PFSK-1 (cell line): Measurements from ENCODE around the gene SLC39A10.

Source experiments
- FOXP2 ChIP-seq: optimal IDR thresholded peaks from 2 replicates; pipeline ENCODE3; 2011; ENCODE audit warnings: borderline replicate concordance, control low read depth, inconsistent platforms; ENCODE audit not compliant: insufficient read depth; ENCODE audit errors: extremely low read length, extremely low read depth
- POLR2AphosphoS5 ChIP-seq: IDR thresholded peaks from 2 replicates; pipeline ENCODE4 v1.6.1; 2012; ENCODE audit warnings: low read depth, mild to moderate bottlenecking, control low read depth, low read length, moderate library complexity
- SIN3A ChIP-seq: IDR thresholded peaks from 2 replicates; pipeline ENCODE4 v1.6.1; 2012; ENCODE audit warnings: mild to moderate bottlenecking, low read length, moderate library complexity, borderline replicate concordance; ENCODE audit not compliant: insufficient read depth
- TAF1 ChIP-seq: IDR thresholded peaks from 2 replicates; pipeline ENCODE4 v1.6.1; 2012; ENCODE audit warnings: low read length, control low read depth, borderline replicate concordance; ENCODE audit not compliant: insufficient read depth
- TF ChIP-seq, protein P1 (sequence below), 2 experiments: IDR thresholded peaks; 2 replicates each; pipeline versions ENCODE4 v1.6.1 to v1.8.0; 2011 to 2012; ENCODE audit warnings: low read depth in 2 of 2, low read length in 2 of 2, control low read depth in 1 of 2, inconsistent platforms in 1 of 2, mild to moderate bottlenecking in 1 of 2, moderate library complexity in 1 of 2; ENCODE audit not compliant: insufficient read depth in 1 of 2

DNA sequence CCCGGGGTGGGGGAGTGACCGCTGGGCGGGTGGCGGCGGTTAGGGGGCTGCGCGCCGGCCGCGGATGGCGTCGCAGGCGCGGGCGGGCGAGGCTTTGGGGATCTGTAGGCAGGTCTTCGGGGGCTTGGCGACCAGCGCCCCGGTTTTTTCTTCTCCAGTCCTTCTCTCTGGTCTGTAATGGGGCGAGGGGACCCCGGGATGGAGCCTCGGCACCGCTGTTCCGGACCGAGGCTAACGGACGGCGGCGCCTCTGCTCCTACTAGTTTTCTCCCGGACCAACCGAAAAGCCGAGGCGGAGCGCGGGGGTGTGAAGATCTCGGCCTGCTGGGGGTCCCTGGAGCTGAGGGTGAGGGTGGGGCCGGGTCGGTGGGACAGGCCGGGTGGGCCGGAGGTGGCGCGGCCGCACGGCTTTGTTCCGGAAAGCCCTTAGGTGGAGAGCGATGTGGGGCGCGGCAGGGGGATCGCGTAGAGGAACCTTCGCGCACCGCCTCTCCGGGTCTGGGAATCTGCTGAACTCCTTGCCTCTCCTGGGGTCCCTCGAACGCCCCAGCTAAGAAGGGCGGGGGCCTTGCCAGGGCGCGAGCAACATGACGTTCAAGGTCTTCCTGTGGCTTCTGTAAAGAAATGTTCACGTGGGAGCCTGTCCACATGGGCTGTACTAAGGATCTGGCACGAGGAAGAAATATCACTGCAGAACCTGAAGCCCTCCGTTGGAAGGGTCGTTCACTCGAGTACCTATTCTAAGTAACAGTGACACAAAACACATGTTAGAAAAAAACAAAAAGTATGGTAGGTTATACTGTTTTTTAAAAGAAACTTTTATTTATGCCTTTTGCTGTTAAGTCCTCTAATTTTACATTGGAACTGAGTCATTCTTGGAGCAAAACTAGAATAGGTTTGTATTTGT is 861 bp downstream of the SLC39A10 start:
- peak; percentile 59; the same call in 1 of the 2 replicates for TF ChIP-seq POLR2AphosphoS5
- TF ChIP-seq, protein P1, sequence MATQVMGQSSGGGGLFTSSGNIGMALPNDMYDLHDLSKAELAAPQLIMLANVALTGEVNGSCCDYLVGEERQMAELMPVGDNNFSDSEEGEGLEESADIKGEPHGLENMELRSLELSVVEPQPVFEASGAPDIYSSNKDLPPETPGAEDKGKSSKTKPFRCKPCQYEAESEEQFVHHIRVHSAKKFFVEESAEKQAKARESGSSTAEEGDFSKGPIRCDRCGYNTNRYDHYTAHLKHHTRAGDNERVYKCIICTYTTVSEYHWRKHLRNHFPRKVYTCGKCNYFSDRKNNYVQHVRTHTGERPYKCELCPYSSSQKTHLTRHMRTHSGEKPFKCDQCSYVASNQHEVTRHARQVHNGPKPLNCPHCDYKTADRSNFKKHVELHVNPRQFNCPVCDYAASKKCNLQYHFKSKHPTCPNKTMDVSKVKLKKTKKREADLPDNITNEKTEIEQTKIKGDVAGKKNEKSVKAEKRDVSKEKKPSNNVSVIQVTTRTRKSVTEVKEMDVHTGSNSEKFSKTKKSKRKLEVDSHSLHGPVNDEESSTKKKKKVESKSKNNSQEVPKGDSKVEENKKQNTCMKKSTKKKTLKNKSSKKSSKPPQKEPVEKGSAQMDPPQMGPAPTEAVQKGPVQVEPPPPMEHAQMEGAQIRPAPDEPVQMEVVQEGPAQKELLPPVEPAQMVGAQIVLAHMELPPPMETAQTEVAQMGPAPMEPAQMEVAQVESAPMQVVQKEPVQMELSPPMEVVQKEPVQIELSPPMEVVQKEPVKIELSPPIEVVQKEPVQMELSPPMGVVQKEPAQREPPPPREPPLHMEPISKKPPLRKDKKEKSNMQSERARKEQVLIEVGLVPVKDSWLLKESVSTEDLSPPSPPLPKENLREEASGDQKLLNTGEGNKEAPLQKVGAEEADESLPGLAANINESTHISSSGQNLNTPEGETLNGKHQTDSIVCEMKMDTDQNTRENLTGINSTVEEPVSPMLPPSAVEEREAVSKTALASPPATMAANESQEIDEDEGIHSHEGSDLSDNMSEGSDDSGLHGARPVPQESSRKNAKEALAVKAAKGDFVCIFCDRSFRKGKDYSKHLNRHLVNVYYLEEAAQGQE (IDR thresholded peaks at IDR 0.05; ENCODE audit: insufficient read depth in 1 of 2, low read depth in 2 of 2, low read length in 2 of 2), result no peak
- TF ChIP-seq SIN3A, result peak; percentile 58; the same call in 1 of the 2 replicates
- no peak for TF ChIP-seq TAF1
- peak; percentile 48 for TF ChIP-seq FOXP2
